Inferior parietal cortex (tissue), 1 donor: ENCODE results near the gene NFX1.
"Not testable (repeated sequence)": the region's sequence is repeated elsewhere in the genome, so short reads cannot be mapped to it uniquely, and the experiment has no call there.

Experiments used
- DNase-seq: peaks from one replicate; pipeline ENCODE4 v3.0.0-alpha.2; 2016; ENCODE audit errors: extremely low spot score

Gene NFX1

GRCh38 chr9:33388110-33388994, 98.0 kb downstream of the NFX1 start:
- no peak for DNase-seq

GRCh38 chr9:33391111-33391771, 100.9 kb downstream of the NFX1 start:
- DNase-seq, result peak; percentile 48

GRCh38 chr9:33392591-33393021, 102.3 kb downstream of the NFX1 start:
- not testable (repeated sequence) for DNase-seq

GRCh38 chr9:33393581-33393980, 103.3 kb downstream of the NFX1 start:
- DNase-seq, result no peak

- not testable (repeated sequence) for DNase-seq
Observed at GRCh38 chr9:33393986-33394385, 103.7 kb downstream of the NFX1 start.

- DNase-seq, result not testable (repeated sequence)
Observed at GRCh38 chr9:33395159-33395879, 105.0 kb downstream of the NFX1 start.

GRCh38 chr9:33397801-33398200, 107.5 kb downstream of the NFX1 start:
- DNase-seq, result not testable (repeated sequence)

- DNase-seq, result not testable (repeated sequence)
Observed at GRCh38 chr9:33399047-33399446, 108.7 kb downstream of the NFX1 start.

GRCh38 chr9:33401809-33402208, 111.5 kb downstream of the NFX1 start:
- not testable (repeated sequence) for DNase-seq

- DNase-seq, result not testable (repeated sequence)
Observed at GRCh38 chr9:33402371-33402770, 112.1 kb downstream of the NFX1 start, which contains the start of gene AQP7. Gene AQP7, minus strand, starts transcription at chr9:33402568. Its CDS starts 1,306 bp downstream, at chr9:33401262.

GRCh38 chr9:33403941-33404787, 113.8 kb downstream of the NFX1 start:
- no peak for DNase-seq

- DNase-seq, result no peak
Observed at GRCh38 chr9:33404788-33405362, 114.6 kb downstream of the NFX1 start.

GRCh38 chr9:33407061-33407460, 116.7 kb downstream of the NFX1 start:
- no peak for DNase-seq

GRCh38 chr9:33408087-33408486, 117.8 kb downstream of the NFX1 start:
- DNase-seq, result no peak

- no peak for DNase-seq
Observed at GRCh38 chr9:33414268-33414667, 124.0 kb downstream of the NFX1 start.

- no peak for DNase-seq
Observed at GRCh38 chr9:33414889-33415500, 124.7 kb downstream of the NFX1 start.

GRCh38 chr9:33415501-33416038, 125.3 kb downstream of the NFX1 start:
- peak; percentile 47 for DNase-seq

GRCh38 chr9:33416996-33417395, 126.7 kb downstream of the NFX1 start:
- DNase-seq, result no peak

GRCh38 chr9:33418090-33418489, 127.8 kb downstream of the NFX1 start:
- DNase-seq, result no peak

- DNase-seq, result no peak
Observed at GRCh38 chr9:33419708-33420303, 129.5 kb downstream of the NFX1 start.
